NCI-H187 treated with DMSO at 0.1 percent for 48 hours (cell line): ENCODE measurements around the gene RNASE8.
"Not testable (repeated sequence)": the region's sequence is repeated elsewhere in the genome, so short reads cannot be mapped to it uniquely, and the experiment has no call there.

ENCODE experiments used
- DNase-seq: peaks from one replicate; lab custom pipeline; 2025; lab: John Stamatoyannopoulos, UW

RNASE8 gene

GRCh38 chr14:21030531-21030930 is 27.1 kb upstream of the RNASE8 start:
- no peak for DNase-seq

DNA sequence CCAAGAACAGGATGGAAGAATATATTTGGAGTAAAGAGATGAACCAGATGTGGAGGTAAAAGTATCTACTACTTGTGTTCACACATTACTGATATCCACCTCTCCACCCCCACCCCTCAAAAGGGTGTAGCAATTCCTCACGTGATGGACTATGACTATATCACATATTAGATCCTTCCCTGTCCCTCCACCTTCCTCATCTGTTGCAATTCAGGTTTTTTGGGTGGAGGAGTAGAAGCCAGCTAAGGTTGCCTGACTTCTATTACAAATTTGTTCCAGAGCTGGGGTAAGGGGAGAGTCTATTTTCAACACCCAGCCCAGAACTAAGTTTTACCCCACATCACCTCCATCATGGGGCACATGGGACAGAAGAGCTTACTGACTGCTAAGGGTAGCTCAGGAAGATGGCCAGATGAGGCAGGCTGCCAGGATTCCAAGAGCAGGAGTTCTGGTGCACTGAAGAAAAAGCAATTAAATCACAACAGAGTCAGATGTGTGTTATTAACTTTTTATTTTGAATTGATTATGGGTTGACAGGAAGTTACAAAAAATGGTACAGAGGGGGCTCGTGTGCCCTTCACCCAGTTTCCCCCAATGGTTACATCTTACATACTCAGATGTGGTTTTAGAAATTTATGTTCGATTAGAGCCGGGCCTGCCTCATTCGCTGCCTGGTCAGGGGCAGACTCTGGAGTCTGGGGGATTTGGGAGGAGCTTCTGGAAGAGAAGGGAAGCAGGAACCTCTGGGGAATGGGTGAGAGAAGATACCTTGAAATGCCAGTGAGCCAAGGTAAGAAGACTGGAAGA is 25.1 kb upstream of the RNASE8 start:
- no peak for DNase-seq

GRCh38 chr14:21033133-21033698 is 24.4 kb upstream of the RNASE8 start:
- DNase-seq = no peak

DNA sequence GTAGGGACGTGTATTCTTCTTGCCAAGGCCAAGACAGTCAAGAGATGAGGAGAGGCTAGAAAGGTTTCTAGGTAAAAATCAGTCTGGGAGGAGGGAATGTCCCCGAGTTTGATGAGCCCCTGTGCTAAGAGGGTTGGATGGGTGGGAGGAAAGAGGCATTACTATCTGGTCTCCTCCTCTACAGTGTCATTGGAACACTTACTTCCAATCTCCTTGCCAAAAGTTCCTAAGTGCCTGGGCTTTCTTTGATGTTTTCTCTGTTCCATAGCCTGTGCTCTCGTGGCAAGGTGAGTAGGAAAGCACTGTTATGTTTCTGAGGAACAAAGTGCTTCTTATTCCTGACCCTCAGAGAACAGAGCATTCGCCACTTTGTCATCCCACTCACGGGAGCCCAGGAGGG is 22.9 kb upstream of the RNASE8 start, which contains the start of gene RNASE13:
Gene RNASE13 (minus strand): TSS at position 101 of the 400 bp plus-strand sequence. CDS start 519 bp downstream, outside the sequence.
- DNase-seq = no peak

GRCh38 chr14:21036751-21037150 is 20.9 kb upstream of the RNASE8 start:
- DNase-seq = no peak

GRCh38 chr14:21037156-21037555 is 20.5 kb upstream of the RNASE8 start:
- DNase-seq = no peak

DNA sequence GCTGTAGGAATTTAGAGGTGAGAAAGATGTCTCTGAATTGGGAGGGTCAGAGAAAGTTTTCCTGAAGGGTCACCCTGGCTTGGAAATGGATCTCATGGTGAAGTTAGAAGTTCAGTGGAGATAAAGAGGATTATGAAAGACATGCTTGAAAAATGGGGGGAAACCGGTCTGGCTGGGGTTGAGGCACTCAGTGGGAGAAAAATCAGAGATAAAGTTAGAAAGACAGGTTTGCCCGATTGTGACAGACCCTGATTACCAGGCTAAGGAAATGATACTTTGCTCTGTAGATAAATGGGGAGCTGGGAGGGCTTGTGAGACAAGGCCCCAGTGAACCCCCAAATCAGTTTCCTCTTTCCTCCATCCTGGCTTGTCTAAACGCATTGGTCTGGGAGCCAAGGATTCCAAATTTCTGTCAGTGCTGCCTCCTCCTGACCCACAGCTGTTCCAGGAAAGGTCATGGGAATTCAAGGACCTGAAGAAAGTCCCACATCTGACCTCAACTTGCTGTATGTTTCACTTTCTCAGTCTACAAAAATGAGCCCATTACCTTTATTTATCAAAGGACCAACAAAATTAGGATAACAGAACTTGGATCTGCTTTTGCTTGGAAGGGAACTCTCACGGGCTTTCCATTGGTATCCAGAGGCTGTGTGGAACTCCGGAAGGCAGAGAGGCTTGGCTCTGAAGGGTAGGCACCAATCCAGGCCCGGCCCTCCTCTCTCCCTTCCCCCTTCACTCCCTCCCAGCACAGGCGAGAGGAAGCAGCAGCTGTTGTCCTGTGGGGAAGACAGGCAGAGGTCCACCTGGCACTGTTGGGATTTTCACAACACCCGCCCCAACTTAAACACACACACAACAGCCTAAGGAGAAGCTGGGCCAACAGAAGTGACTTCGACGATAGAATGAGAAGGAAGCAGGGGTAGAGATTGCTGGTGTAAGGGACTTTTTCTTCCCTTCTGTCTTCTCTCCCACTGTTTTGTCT is 18.9 kb upstream of the RNASE8 start:
- DNase-seq = no peak

DNA sequence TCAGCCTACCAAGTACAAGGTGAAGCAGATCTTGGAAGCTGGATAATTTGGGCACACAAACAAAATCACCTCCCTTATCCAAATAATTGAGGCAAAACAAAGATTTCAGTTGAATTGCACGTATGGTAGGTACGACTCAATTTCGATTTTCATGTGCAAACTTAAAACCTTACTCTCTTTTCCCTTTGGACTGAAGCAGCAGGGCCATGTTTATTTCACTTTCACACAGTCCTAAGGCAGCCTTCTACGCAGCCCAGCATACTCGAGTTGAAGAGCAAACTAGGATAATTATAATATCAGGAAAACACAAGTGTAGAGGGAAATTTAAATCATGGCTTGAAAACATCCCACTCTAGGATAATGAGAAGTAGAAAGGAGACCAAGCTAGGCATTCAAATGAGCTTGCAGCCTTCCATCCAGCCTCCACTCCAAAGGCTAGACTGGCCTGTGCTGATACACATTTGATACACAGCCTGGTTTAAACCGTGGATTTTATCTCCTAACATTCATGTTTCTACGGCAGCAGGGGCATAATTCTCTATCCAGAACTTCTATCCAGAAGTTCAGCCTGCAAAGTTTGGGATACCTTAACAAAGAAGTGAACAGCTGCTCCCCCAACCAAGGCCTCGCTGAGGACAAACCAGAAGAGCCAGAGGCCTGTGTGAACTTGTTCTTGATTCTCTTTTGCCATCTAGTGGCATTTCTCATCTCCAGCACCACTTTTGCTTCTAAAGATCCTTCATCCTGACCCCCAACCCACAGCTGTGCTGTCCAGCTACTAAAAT is 17.8 kb upstream of the RNASE8 start:
- DNase-seq = no peak

GRCh38 chr14:21040370-21040925 is 17.2 kb upstream of the RNASE8 start:
- no peak for DNase-seq

- not testable (repeated sequence) for DNase-seq
Measured at GRCh38 chr14:21040941-21041340, 16.7 kb upstream of the RNASE8 start.

GRCh38 chr14:21041676-21042433 is 15.8 kb upstream of the RNASE8 start, which contains the start of gene RNASE7:
RNASE7 (plus strand) TSS chr14:21042362; CDS start chr14:21042993, 631 bp downstream.
- DNase-seq = no peak

DNA sequence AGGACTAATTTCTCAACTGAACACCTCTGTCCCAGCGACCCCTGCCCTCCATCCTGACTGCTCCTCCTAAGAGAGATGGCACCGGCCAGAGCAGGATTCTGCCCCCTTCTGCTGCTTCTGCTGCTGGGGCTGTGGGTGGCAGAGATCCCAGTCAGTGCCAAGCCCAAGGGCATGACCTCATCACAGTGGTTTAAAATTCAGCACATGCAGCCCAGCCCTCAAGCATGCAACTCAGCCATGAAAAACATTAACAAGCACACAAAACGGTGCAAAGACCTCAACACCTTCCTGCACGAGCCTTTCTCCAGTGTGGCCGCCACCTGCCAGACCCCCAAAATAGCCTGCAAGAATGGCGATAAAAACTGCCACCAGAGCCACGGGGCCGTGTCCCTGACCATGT is 14.7 kb upstream of the RNASE8 start:
- no peak for DNase-seq

DNA sequence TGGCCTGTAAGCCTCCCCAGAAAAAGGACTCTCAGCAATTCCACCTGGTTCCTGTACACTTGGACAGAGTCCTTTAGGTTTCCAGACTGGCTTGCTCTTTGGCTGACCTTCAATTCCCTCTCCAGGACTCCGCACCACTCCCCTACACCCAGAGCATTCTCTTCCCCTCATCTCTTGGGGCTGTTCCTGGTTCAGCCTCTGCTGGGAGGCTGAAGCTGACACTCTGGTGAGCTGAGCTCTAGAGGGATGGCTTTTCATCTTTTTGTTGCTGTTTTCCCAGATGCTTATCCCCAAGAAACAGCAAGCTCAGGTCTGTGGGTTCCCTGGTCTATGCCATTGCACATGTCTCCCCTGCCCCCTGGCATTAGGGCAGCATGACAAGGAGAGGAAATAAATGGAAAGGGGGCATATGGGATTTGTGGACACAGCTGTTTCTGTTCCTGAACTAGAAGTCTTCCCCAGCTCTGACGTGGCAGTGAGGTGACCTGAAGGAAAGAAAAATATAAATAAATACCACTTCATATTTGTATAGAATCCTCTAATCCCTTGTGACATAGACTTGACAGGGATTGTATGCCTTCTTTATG is 14.1 kb upstream of the RNASE8 start:
- DNase-seq = no peak

- DNase-seq = no peak
Measured at GRCh38 chr14:21043974-21044618, 13.5 kb upstream of the RNASE8 start.

DNA sequence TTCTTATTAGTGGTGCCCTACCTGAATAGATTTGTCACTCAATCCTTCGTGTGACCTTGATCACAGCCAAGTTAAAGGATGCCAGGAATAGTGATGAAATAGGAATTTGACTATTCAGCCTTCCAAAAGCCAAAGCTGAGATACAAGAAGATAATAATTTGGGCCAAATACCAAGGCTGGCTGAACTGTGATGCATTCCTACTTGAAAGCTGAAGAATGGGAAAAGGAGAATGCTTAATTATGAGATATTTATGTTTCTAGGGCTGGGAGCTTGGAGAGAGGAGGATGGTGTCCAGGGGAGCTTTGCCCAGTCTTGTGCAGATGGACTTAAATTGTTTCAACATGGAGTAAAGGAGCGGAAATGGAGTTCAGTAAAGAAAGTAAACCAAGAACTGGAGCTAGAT is 10.2 kb upstream of the RNASE8 start:
- DNase-seq = no peak

DNA sequence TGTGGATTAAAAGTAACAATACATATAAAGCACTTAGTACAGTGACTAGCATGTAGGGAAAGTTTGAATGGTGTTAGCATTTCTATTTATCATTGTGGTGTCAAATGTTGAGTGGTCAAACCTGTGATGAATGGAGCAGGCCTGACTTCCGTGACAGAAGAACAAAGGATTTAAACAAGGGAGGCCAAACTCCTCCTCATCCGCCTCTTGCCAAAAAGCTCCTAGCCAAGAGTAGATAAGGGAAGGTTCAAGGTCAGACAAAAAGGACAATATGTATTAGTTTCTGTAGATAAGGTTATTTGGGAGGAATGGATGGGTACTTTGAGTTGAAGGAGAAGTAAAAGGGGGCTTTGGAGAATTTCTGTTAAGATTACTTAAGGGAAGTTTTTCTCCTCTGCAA is 9.0 kb upstream of the RNASE8 start:
- DNase-seq = no peak

GRCh38 chr14:21049271-21049673 is 8.3 kb upstream of the RNASE8 start:
- DNase-seq = no peak

DNA sequence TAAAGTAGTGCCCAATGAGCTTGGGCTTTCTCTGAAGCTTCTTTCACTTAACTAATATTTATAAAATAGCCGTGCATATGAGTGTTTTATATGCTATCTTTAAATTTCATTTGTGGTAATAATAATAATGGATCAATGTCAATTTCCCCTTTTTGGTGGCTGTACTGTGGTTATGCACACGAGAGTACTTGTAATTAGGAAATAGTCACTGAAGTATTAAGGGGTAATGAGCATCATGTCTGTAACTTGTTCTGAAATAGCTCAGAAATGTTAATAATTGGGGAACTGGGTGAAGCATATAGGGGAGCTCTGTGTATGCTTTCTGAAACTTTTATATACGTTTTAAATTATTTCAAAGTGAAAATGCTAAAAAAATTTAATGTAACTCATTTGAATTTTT is 7.0 kb upstream of the RNASE8 start:
- DNase-seq = no peak
